ENCODE measurements around the gene NTSR1.
A peak's percentile ranks its signal among the peaks of the same experiment; 100 is the strongest.

Gene NTSR1

GRCh38 chr20:62785393-62785792, 76.8 kb downstream of the NTSR1 start:
- no peak for TF ChIP-seq ZFX (IDR thresholded peaks at IDR 0.05; ENCODE audit: borderline replicate concordance)
- no peak for TF ChIP-seq CTCF (IDR thresholded peaks at IDR 0.05)
- no peak overlapping the region for H3K27ac ChIP-seq

- no peak for TF ChIP-seq ZFX (IDR thresholded peaks at IDR 0.05; ENCODE audit: borderline replicate concordance)
- TF ChIP-seq CTCF (IDR thresholded peaks at IDR 0.05): no peak
- no peak overlapping the region for H3K27ac ChIP-seq
Observed at GRCh38 chr20:62786157-62786556, 77.5 kb downstream of the NTSR1 start.

GRCh38 chr20:62787321-62787720, 78.7 kb downstream of the NTSR1 start:
- TF ChIP-seq CTCF (IDR thresholded peaks at IDR 0.05) (no peak), ZFX (IDR thresholded peaks at IDR 0.05; ENCODE audit: borderline replicate concordance) (no peak)
- H3K27ac ChIP-seq: no peak overlapping the region

- TF ChIP-seq ZFX (IDR thresholded peaks at IDR 0.05; ENCODE audit: borderline replicate concordance): no peak
- no peak for TF ChIP-seq CTCF (IDR thresholded peaks at IDR 0.05)
- H3K27ac ChIP-seq: no peak overlapping the region
Observed at GRCh38 chr20:62787866-62788265, 79.2 kb downstream of the NTSR1 start.

GRCh38 chr20:62788607-62789006, 80.0 kb downstream of the NTSR1 start:
- H3K27ac ChIP-seq: no peak overlapping the region
- TF ChIP-seq ZFX (IDR thresholded peaks at IDR 0.05; ENCODE audit: borderline replicate concordance) (no peak), CTCF (IDR thresholded peaks at IDR 0.05) (no peak)

- H3K27ac ChIP-seq: no peak overlapping the region
- no peak for TF ChIP-seq ZFX (IDR thresholded peaks at IDR 0.05; ENCODE audit: borderline replicate concordance)
- no peak for TF ChIP-seq CTCF (IDR thresholded peaks at IDR 0.05)
Observed at GRCh38 chr20:62790075-62790474, 81.4 kb downstream of the NTSR1 start.

GRCh38 chr20:62791301-62792181, 82.9 kb downstream of the NTSR1 start:
- no peak overlapping the region for H3K27ac ChIP-seq
- TF ChIP-seq ZFX (IDR thresholded peaks at IDR 0.05; ENCODE audit: borderline replicate concordance): no peak
- peak; percentile 92 for TF ChIP-seq CTCF (IDR thresholded peaks at IDR 0.05)
